ENCODE data around the gene ITPKB.
"Not testable (repeated sequence)": the region's sequence is repeated elsewhere in the genome, so short reads cannot be mapped to it uniquely, and the experiment has no call there.

Gene ITPKB

GRCh38 chr1:226604560-226605317 lies 134.3 kb downstream of the ITPKB start:
- H3K4me3 ChIP-seq (ENCODE audit: low read length) = no peak overlapping the region
- no peak for TF ChIP-seq ZNF274 (IDR thresholded peaks at IDR 0.05; ENCODE audit: low read depth, low read length)

DNA sequence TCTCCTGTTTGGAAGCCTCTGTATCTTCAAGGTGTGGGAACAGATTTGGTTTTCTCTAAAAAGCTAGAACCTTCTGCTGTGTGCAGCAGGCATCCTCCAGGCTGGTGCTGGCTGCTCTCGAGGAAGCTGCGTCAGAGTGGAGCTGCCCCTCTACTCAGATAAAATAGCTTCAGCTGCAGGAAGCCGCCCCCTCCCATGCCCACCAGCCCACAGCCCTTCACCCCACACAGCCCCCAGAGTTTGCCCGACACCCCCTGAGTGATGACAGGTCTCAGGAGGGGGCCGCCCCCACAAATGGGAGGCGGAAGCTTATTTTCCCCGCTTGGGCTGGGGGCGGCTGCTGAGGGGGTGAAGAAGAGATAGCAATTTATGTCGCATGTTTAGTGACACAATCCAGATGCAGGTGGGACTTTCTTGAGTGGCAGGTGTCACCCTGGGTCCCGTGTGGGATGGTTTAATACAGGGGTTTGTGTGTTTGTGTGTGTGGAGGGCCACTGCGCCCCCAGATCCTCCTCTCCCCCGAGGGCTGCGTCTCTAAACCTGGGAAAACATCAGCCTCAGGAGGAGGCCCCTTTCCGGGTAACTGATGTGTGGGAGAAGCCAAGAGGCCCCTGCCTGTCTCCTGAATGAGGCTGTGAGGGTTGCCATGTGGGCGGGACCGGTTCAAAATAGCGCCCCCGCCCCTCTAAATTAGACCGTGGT lies 135.1 kb downstream of the ITPKB start:
- H3K4me3 ChIP-seq (ENCODE audit: low read length) = no peak overlapping the region
- TF ChIP-seq ZNF274 (IDR thresholded peaks at IDR 0.05; ENCODE audit: low read depth, low read length) = no peak

- TF ChIP-seq ZNF274 (IDR thresholded peaks at IDR 0.05; ENCODE audit: low read depth, low read length) = no peak
- no peak overlapping the region for H3K4me3 ChIP-seq (ENCODE audit: low read length)
Observed at GRCh38 chr1:226603022-226603857, 135.8 kb downstream of the ITPKB start.

DNA sequence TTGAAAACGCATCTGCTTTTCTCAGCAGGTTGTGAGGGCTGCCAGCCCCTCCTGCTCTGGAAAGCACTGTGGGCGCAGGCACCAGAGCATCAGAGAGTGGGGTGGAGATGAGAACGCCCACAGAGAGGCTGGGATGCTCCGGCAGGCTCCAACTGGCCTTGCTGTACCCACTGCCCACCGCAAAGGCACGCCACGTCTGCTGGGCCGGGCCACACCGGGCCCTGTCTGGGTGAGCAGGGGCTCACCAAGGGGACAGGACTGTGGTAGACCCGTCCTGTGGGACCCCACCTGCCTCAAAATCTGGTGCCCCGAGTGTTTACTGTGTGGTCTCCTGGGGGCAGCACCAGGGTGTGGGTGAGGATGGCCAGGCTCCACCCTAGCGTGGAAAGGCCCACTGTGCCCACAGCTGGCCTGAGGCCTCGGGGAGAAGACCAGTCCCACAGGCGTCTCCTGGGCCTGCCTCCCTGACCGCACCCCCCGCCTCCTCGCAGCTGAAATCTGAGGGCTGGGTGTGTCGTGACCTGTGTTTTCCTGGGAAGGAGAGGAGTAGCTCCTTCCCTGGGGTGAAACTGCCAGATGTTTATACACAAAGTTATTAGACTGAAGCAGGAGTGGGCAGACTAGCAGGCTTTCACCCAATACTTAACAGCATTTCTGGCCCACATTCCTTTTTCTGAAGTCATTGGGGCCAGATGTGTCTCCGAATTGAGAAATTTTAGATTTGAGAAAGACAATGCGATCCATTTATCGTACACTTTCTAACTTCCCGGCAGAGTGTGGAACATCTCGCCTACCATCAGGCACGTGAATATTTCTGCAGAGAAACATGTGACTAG lies 136.7 kb downstream of the ITPKB start:
- TF ChIP-seq ZNF274 (IDR thresholded peaks at IDR 0.05; ENCODE audit: low read depth, low read length) = no peak
- H3K4me3 ChIP-seq (ENCODE audit: low read length) = no peak overlapping the region

DNA sequence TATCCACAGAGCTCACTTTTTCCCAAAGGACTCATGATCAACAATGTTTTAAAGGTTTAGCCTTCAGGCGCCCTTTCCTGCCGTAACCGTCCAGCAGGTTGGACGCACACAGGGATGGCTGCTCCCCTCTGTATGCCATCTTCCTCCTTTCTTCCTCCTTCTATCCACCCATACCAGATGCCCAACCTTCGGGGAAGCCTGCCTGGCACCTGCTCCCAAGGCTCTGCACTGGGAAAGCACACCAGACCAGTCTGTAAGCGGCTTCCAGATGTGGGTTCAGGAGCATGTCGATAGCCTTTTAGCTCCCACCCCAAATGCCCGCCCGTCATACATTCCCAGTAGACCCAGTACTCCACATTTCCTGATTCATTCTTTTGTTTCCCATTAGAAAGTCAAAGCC lies 137.6 kb downstream of the ITPKB start:
- H3K4me3 ChIP-seq (ENCODE audit: low read length) = no peak overlapping the region
- TF ChIP-seq ZNF274 (IDR thresholded peaks at IDR 0.05; ENCODE audit: low read depth, low read length) = no peak

DNA sequence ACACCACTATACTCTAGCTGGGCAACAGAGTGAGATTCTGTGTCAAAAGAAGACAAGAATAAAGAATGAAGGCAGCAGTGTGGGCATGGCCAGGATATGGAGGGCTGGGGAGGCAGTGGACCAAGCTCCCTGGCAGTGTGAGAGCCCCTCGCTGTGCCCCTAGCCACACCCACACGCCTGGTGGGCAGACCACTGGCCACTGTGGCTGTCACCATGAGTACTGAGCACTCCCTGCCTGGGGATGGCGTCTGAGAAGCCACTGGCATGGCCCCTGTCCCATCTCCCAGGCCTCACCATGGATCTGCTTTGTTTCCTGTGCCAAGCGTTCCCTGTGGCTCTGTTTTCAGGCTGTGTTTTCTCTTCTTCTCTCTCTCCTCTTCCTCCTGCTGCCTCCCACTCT lies 138.8 kb downstream of the ITPKB start:
- no peak overlapping the region for H3K4me3 ChIP-seq (ENCODE audit: low read length)
- no peak for TF ChIP-seq ZNF274 (IDR thresholded peaks at IDR 0.05; ENCODE audit: low read depth, low read length)

- no peak overlapping the region for H3K4me3 ChIP-seq (ENCODE audit: low read length)
- no peak for TF ChIP-seq ZNF274 (IDR thresholded peaks at IDR 0.05; ENCODE audit: low read depth, low read length)
Observed at GRCh38 chr1:226599636-226600238, 139.3 kb downstream of the ITPKB start.

DNA sequence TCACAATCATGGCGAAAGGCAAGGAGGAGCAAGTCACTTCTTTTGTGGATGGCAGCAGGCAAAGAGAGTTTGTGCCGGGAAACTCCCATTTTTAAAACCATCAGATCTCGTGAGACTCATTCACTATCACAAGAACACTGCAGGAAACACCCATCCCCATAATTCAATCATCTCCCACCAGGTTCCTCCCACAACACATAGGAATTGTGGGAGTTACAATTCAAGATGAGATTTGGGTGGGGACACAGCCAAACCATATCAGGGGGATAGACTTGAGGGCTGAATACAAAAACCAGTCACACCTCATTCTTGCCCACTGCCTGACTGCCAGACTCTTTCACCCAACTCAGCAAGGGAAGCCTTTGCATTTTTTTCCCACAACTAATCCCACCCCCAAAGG lies 140.1 kb downstream of the ITPKB start:
- not testable (repeated sequence) for H3K4me3 ChIP-seq (ENCODE audit: low read length)

- TF ChIP-seq ZNF274 (IDR thresholded peaks at IDR 0.05; ENCODE audit: low read depth, low read length) = no peak
- H3K4me3 ChIP-seq (ENCODE audit: low read length) = no peak overlapping the region
Observed at GRCh38 chr1:226598455-226598849, 140.6 kb downstream of the ITPKB start.

DNA sequence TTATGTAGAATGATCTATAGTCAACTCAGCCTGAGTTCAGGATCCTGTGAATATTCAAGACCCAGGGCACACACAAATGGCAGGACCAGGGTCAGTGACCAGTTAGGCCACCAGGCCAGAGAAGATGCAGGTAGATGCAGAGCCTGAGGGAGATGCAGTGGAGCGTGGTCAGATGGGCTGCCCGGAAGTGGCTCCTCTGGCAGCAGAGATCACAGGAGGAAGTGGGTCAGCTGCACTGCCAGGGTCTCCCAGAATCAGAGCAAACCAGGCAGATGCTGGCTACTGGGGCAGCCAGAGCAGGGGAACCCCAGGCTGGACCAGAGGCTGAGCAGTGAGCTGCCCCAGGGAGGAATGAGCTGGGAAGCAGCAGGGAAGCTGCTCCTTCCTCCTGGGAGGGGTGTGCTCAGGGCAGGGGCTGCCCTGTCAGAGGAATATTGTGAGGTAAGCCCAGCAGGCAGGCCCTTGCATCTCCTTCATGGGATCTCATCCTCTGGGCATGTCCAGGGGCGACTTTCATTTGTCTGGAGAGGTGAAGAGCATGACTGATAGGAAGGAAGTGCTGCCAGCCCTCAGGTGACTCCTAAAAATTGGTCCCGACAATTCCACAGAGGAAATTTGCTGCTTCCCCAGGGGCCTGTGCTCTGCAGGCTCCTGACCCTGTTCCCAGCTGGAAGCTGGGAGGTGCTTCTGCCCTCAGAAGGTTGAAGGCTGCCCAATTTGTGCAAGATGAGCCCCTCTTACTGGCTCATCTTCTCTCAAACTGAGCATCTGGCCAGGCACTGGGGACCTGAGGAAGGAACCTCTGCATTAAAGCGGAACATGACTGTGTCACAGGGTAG lies 141.2 kb downstream of the ITPKB start:
- H3K4me3 ChIP-seq (ENCODE audit: low read length) = no peak overlapping the region
- no peak for TF ChIP-seq ZNF274 (IDR thresholded peaks at IDR 0.05; ENCODE audit: low read depth, low read length)

DNA sequence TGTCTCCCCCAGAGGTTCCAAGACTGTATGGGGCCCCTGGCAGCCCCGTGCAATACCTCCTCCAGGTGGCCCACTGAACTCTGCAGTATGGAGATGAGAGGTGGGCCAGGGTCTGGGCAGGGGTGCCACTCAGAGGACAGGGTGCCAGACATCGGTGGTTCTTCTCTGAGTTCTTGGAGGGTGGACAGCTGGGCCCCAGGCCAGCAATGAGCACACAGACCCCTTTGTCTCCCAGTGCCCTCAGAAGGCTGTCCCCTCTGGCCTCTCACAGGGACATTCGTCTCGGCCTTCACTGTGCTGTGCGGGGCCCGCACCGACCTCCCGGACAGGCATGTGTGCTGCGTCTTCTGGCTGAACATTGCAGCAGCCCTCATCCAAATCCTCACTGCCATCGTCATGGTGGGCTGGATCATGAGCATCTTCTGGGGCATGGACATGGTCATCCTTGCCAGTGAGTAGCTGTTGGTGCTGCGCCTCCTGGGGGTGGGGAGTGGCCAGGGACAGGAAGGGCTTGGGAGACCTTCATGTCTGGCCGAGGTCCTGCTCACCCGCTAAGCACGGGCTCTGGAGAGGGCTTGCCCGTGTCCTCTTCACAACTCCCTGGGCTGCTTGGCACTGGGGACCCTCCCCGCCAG lies 142.4 kb downstream of the ITPKB start:
- no peak overlapping the region for H3K4me3 ChIP-seq (ENCODE audit: low read length)
- TF ChIP-seq ZNF274 (IDR thresholded peaks at IDR 0.05; ENCODE audit: low read depth, low read length) = no peak

GRCh38 chr1:226593541-226593940 lies 145.5 kb downstream of the ITPKB start:
- no peak overlapping the region for H3K4me3 ChIP-seq (ENCODE audit: low read length)
- no peak for TF ChIP-seq ZNF274 (IDR thresholded peaks at IDR 0.05; ENCODE audit: low read depth, low read length)
